Measurements from ENCODE around the gene GATAD2B. TPM values are rescaled to one million over a fixed set of nuclear protein-coding genes. Genes with fewer than 3 reads are reported as not detected.

The GATAD2B gene
- total and polyA plus RNA-seq, 7 donors: 1.8 to 37.4 (median 16.4) TPM

DNA sequence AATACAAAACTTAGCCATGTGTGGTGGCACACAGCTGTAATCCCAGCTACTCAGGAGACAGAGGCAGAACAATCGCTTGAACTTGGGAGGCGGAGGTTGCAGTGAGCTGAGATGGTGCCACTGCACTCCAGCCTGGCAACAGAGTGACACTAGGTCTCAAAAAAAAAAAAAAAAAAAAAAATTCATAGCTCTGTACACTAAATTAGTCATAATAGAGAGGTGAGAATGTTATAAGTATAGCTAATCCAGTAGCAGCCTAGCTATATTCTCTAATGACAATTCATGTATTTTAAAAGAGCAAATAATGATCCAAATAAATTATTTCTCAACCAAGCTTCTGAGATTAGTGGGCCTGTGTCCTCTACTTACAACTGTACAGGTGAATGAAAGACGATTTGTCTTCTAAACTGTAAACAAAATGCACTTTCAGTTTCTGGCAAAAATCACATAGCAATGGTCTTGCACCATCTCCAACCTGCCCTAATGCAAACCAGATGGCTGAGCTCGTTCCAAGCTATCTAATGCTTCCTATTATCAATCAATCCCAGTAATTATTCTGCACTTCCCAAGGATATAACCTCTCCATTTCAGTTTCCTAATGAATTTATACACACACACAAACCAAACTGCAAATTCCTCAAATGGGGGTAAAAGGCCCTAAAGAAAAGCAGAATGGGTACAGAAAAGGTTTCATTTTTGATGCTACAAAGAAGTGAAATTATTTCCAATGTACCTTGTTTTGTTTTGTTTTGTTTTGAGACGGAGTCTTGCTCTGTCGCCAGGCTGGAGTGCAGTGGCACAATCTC is 56.5 kb downstream of the GATAD2B start:
- DNase-seq: no peak
- no peaks in the 10 kb centered on the region for H3K27me3 ChIP-seq
- no peaks in the 10 kb centered on the region for H3K36me3 ChIP-seq
- no peak overlapping the region for H3K27ac ChIP-seq
- peaks cover 0 to 20% (median 11%) of the 10 kb centered on the region in 4 donors for H3K4me1 ChIP-seq
- no peaks in the 10 kb centered on the region for H3K9me3 ChIP-seq
- intact Hi-C loops (cut with DNase I): no loop called here
- no peak overlapping the region for H3K4me3 ChIP-seq
- TF ChIP-seq, protein P1, sequence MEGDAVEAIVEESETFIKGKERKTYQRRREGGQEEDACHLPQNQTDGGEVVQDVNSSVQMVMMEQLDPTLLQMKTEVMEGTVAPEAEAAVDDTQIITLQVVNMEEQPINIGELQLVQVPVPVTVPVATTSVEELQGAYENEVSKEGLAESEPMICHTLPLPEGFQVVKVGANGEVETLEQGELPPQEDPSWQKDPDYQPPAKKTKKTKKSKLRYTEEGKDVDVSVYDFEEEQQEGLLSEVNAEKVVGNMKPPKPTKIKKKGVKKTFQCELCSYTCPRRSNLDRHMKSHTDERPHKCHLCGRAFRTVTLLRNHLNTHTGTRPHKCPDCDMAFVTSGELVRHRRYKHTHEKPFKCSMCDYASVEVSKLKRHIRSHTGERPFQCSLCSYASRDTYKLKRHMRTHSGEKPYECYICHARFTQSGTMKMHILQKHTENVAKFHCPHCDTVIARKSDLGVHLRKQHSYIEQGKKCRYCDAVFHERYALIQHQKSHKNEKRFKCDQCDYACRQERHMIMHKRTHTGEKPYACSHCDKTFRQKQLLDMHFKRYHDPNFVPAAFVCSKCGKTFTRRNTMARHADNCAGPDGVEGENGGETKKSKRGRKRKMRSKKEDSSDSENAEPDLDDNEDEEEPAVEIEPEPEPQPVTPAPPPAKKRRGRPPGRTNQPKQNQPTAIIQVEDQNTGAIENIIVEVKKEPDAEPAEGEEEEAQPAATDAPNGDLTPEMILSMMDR (IDR thresholded peaks at IDR 0.05): no peak
- TF ChIP-seq POLR2A (IDR thresholded peaks at IDR 0.05) (no peak), EP300 (IDR thresholded peaks at IDR 0.05) (no peak), POLR2AphosphoS5 (IDR thresholded peaks at IDR 0.05) (no peak)
- WGBS, 2 donors: 70 to 71% methylated on average over 6 of the region's 6 CpGs

DNA sequence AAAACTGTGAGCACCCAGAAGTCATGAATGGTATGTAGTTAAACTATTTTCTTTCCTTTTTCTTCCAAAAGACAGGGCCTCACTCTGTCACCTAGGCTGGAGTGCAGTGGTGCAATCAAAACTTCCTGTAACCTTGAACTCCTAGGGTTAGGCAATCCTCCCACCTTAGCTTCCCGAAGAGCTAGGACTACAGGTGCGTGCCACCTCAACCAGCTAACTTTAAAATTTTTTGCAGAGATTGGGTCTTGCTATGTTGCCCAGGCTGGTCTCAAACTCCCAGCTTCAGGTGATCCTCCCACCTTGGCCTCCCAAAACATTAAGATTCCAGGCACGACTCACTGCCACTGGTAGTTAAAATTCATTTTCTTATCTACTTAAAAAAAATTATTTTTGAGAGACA is 62.5 kb downstream of the GATAD2B start:
- no peaks in the 10 kb centered on the region for H3K9me3 ChIP-seq
- peaks cover 0 to 9% (median 0%) of the 10 kb centered on the region in 4 donors for H3K4me1 ChIP-seq
- no peaks in the 10 kb centered on the region for H3K27me3 ChIP-seq
- intact Hi-C loops (cut with DNase I): no loop called here
- H3K36me3 ChIP-seq: no peaks in the 10 kb centered on the region
- H3K27ac ChIP-seq: no peak overlapping the region
- no peak overlapping the region for H3K4me3 ChIP-seq
- TF ChIP-seq, protein P1 (IDR thresholded peaks at IDR 0.05): no peak
- TF ChIP-seq POLR2A (IDR thresholded peaks at IDR 0.05) (no peak), POLR2AphosphoS5 (IDR thresholded peaks at IDR 0.05) (no peak), EP300 (IDR thresholded peaks at IDR 0.05) (no peak)
- no peak for DNase-seq
- WGBS, 2 donors: 95 to 96% methylated on average over 3 of the region's 3 CpGs

DNA sequence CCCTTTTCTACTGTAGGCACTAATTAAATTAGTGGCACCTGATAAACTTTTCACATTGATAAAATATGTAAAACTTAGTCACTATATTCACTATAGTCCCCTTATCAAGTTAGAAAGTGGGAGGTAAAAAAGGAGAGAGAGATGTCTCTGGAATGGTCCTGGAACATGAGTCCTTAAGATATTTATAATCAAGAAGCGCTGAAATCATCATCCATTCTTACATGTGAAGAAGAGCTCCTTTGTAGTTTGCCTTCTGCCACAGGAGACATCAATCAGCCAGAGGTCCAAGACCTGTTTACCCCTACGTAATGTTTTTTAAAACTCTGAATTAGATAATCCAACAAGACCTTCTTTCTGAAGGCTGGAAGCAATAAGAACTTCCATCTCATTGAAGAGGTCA is 65.3 kb downstream of the GATAD2B start:
- Histone ChIP-seq H3K36me3 (no peaks in the 10 kb centered on the region), H3K4me1 (no peaks in the 10 kb centered on the region), H3K4me3 (no peak overlapping the region), H3K27ac (no peak overlapping the region), H3K27me3 (no peaks in the 10 kb centered on the region), H3K9me3 (no peaks in the 10 kb centered on the region)
- WGBS, 2 donors: 98% methylated on average over 2 of the region's 2 CpGs
- TF ChIP-seq EP300 (IDR thresholded peaks at IDR 0.05) (no peak), POLR2A (IDR thresholded peaks at IDR 0.05) (no peak), POLR2AphosphoS5 (IDR thresholded peaks at IDR 0.05) (no peak)
- TF ChIP-seq, protein P1 (IDR thresholded peaks at IDR 0.05): no peak
- no peak for DNase-seq
- intact Hi-C loops (cut with DNase I): no loop called here

DNA sequence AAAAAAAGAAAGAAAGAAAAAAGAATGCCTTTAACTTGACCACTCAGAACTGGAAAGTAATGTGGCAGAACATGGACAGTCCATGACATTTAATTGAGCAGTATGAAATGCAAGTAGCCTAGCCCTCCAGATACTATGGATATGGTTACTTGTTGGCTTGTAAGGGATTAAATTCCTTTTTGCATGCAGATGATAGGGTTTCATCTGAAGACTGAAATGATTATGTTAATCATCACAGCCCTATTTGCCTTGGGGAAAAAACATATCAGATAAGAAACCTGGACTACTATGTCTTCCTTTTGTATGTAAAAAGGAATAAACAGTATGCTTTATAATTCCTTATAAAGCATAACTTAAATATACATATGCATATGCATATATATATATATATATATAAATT is 66.0 kb downstream of the GATAD2B start:
- Histone ChIP-seq H3K27ac (no peak overlapping the region), H3K4me3 (no peak overlapping the region), H3K36me3 (no peaks in the 10 kb centered on the region), H3K9me3 (no peaks in the 10 kb centered on the region), H3K27me3 (no peaks in the 10 kb centered on the region), H3K4me1 (no peaks in the 10 kb centered on the region)
- TF ChIP-seq, protein P1 (IDR thresholded peaks at IDR 0.05): no peak
- TF ChIP-seq EP300 (IDR thresholded peaks at IDR 0.05): no peak
- TF ChIP-seq POLR2AphosphoS5 (IDR thresholded peaks at IDR 0.05): no peak
- TF ChIP-seq POLR2A (IDR thresholded peaks at IDR 0.05): no peak
- DNase-seq: no peak
- intact Hi-C loops (cut with DNase I): no loop called here

DNA sequence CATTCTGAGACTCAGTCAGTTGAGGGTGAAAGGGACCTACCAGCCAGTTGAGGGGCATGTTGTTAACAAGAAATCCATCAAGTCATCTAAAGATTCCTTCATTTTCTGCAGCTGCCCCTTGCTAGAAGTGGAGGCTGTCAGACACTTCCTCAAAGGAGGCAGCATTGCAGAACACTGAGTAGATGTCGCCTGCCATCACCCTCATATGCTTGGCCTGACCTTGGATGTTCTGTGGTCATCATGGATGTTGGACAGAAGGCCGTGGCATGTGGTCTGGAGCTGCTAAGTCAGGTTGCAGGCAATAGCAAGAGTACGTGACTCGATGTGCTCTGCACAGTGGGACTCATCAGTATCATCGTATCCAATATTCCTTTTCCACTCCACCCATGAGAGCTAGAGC is 70.6 kb downstream of the GATAD2B start:
- intact Hi-C loops (cut with DNase I): no loop called here
- no peak overlapping the region for H3K4me3 ChIP-seq
- no peak for DNase-seq
- H3K27ac ChIP-seq: no peak overlapping the region
- WGBS, 2 donors: 93 to 96% methylated on average over 5 of the region's 5 CpGs
- H3K9me3 ChIP-seq: no peaks in the 10 kb centered on the region
- H3K27me3 ChIP-seq: no peaks in the 10 kb centered on the region
- TF ChIP-seq EP300 (IDR thresholded peaks at IDR 0.05): no peak
- TF ChIP-seq, protein P1 (IDR thresholded peaks at IDR 0.05): no peak
- no peak for TF ChIP-seq POLR2A (IDR thresholded peaks at IDR 0.05)
- TF ChIP-seq POLR2AphosphoS5 (IDR thresholded peaks at IDR 0.05): no peak
- no peaks in the 10 kb centered on the region for H3K4me1 ChIP-seq
- no peaks in the 10 kb centered on the region for H3K36me3 ChIP-seq
